ENCODE results near the gene COL23A1.

DNA sequence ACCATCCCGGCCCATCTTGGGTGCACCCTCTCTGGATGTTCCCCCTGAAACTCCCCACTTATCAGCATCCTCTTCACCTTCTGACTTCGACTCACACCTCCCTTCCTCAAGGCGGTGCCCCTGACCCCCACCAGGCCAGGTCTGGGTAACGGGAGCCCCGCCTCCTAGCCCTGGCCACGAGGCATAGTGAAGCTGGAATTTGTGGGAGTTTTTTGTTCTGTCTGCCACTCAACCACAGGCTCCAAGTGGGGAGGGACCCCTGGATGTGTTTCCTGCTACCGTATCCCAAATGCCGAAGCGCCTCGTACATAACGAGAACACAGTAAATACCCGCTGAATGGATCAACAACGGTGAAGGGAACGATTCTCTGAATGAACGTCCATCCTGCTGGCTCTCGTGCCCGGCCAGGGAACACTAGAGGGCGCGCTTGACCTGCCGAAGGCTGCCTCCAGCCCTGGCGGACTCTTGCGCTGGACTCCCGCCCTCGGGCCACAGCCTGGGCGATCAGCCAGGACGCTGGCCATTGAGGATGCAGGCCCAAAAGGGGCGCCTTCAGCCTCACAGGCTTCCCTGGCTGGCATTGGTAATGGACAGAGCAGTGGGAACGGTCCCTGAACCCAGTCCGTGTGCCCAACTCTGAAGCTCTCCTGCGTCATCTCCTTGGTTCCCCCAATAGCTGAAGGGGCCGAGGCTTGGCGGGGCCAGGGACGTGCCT, 310.3 kb downstream of the COL23A1 start:
- TF ChIP-seq GATA2 (IDR thresholded peaks at IDR 0.05; ENCODE audit: low read depth, low read length) (no peak), GATA3 (IDR thresholded peaks at IDR 0.05; ENCODE audit: low read depth, low read length) (no peak)

All from SH-SY5Y (cell line).